HG03103 (cell line): Measurements from ENCODE around the gene SUB1.
A peak's percentile ranks its signal among the peaks of the same experiment; 100 is the strongest.

Experiments used
- ATAC-seq: cut with Tn5 transposase; IDR thresholded peaks from one replicate; pipeline ENCODE4 v1.9.1; 2021; ENCODE audit warnings: low read depth; ENCODE audit not compliant: unreplicated experiment

SUB1 gene

DNA sequence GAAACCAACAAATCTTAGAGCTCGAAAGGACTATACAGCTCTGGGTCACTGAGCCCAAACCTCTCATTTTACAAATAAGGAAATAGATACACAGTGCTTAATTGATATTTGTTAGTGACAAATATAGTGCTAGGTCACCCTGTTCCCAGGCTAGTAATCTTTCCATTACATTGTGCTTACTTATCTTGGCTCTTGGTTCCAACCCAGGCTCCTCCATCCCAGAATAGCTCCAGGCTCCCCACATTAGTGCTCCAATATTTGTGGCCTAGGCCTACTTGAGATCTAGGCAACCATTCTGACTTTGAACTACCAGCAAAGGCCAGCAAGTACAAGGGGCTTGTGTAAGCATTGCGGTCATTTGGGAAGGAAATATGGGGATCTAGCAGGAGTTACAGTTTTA, 21.7 kb upstream of the SUB1 start:
- no peak for ATAC-seq

DNA sequence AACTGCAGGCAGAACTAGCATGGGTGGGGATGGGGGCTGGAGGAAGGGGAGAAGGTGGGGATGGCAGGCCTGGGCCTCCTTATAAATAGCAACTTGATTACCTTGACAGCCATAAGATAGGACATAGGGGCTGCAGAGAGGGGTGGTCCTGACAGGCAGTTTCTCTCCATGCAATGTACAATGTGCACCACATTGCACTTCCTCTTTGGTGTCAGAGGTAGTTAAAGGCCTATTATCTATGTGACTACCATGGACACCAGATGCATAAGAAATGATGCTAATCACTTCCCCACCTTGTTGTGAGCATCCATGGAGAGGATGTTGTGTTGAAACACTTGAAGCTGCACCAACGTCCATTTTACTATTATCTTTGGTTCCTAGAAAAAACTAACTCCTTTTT, 20.2 kb upstream of the SUB1 start:
- ATAC-seq = no peak

DNA sequence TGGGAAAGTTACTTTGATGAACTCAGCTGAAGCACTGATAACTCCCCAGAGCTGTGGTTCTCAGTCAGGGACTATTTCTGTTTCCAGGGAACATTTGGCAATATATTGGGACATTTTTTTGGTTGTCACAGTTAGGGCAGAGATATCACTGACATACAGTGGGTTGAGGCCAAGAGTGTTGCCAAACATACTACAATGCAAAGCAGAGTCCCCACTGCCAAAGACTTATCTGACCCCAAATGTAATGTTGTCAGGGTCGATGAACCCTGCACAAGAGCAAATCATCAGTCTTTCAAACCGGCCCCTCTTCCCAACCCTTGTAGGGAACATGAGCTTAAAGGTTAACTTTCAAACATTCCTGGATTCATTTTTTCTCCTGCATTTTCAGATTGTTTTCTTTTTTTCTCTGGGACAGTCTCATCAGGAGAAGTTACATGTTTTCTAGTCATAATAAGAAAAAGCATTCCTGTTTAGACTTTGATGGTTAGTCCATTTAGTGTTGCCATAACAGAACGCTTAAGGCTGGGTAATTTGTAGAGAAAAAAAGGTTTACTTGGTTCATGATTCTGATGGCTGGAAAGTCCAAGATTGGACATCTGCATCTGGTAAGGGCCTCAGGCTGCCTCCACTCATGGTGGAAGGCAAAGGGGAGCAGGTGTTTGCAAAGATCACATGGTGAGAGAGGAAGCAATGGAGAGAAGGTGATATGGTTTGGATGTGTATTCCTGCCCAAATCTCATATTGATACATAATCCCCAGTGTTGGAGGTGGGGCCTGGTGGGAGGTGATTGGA, 18.8 kb upstream of the SUB1 start:
- no peak for ATAC-seq

DNA sequence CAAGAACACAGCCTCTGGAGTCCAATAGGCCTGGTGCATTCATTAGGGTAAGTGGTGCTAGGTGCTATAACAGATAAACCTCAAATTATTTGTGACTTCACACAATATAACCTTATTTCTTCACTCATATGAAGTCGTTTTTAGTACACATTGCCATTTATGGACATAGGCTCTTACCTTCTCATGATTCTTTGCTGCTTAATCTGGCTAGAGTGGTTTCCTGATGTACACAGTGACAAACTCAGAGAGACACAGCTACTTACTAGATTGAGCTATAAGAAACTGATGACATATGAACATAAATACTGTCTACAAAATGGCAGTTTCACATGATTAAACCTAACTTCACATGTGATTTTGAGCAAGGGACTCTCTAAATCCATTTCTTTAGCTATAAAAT, 14.2 kb upstream of the SUB1 start:
- no peak for ATAC-seq

DNA sequence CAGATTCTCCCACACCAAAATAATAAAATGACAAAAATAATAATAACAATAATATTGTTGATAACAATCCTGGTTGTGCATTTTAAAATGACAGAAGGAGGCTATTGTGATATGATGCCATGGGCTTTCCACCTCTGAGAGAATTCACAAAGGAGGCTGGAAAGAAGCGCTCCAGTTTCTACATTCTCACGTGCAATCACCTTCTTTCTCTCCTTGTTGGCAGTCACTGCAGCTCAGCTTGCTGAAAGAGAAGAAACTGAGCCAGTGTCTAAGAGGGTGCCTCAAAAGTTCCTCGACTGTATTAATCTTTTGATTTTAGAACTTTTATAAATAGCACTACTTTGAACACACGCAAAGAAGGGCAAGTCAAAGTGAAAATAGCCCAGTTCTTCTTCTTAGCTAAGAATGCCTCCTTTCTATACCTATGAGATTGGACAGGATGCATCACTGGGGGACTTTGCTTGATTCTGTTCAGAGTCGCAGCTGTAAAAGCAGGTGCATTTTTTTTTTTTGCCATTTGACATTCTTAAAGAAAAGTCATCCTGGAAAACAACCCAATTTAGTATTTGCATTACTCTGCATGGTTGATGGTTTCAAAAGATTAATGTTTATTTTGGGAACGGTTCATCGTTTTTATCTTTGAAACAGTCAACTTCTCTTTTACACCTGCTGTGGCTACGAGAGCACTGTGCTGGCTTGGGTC, 12.4 kb upstream of the SUB1 start:
- peak; percentile 84 for ATAC-seq

DNA sequence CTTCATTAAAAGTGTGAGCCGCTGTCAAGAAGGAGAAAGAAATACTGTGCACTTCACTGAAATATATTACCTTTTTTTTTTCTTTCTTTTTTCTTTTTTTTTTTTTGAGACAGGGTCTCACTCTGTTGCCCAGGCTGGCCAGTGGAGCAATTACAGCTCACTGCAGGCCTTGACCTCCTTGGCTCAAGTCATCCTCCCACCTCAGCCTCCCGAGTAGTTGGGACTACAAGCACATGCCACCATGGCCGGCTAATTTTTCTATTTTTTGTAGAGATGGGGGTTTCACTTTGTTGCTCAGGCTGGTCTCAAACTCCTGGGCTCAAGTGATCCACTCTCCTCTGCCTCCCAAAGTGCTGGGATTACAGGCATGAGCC, 11.9 kb upstream of the SUB1 start:
- peak; percentile 4 for ATAC-seq

DNA sequence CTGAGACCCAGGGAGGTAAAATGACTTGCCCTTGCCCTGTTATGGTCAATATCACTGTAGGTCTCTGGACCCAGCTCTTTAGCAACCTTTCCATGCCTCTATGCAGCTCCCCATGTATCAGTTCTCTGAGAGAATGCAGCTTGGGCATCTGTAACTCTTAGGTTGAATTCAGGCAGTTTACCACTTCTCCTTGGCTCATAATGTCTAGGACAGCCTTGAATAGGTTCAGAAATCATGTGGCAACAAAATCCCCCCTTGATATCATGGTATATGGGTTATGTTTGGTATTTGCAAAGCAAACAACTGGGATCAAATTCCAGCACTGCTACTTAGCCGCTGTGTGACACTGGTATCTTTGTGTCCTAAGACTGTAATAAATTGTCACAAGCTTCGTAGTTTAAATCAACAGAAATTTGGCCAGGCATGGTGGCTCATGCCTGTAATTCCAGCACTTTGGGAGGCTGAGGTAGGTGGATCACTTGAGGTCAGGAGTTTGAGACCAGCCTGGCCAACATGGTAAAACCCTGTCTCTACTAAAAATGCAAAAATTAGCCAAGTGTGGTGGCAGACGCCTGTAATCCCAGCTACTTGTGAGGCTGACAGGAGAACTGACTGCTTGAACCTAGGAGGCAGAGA, 10.7 kb upstream of the SUB1 start:
- ATAC-seq = no peak

DNA sequence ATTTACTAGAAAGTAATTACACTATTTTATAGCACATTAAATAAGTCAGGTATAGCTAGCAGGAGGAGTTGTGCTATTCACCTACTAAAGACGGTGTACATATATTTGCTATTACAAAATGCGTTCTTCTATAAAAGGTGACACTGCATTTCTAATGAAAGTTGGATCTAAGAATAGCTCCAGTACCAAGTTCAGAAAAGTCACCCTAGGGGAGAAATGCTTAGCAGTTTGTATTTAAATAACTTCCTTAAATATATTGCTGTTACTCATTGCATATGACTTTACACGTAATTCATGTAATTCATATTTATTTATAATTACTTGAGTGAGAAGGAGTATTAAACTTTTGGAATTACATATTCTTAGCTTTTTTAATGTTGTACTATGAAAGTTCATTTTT, 7.0 kb upstream of the SUB1 start:
- no peak for ATAC-seq

DNA sequence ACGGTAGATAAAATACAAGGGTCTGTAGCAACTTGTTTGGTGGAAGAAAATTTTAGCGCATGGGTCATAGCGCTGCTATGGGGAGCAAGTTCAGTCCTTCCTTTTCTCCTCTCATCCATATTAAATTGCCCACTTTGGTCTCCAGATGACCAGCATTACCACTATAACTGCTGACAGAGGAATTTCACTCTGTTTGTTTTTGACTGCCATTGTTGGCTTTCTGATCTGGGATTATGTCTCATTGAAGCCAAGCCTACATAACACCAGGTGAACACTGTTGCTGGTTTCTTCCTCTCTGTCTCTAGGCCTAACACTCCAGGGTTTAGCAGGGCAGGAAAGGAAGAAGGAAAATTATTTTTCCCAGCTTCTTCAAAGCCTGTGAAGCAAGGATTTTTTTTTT, 6.6 kb upstream of the SUB1 start:
- ATAC-seq = no peak

DNA sequence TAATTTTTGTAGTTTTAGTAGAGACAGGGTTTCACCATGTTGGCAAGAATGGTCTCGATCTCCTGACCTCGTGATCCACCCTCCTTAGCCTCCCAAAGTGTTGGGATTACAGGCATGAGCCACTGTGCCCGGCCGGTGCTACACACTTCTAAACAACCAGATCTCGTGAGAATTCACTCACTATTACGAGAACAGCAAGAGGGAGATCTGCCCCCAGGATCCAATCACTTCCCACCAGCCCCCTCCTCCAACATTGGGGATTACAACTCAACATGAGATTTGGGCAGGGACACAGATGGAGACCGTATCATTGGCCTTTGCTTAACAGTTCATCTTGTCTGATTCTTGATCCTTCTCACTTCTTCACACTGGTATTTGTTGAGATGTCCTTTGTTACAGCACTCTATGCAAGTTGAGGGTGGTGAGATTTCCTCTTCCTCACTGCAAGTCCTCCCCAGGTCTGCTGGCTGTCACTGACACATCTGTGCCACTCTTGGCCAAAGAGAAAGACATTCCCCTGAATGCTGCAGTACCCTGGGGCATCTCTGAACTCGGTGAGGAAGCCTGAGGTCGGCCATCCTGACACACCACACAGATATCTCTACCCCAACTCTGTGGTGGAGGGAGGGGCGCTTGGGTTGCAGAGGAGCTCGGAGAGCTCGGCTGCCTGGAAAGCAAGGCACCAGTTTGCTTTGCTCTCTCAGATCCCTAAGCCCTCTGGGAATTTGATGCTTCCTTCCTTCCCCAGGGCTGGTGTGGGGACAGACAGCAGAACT, 4.2 kb upstream of the SUB1 start:
- no peak for ATAC-seq

DNA sequence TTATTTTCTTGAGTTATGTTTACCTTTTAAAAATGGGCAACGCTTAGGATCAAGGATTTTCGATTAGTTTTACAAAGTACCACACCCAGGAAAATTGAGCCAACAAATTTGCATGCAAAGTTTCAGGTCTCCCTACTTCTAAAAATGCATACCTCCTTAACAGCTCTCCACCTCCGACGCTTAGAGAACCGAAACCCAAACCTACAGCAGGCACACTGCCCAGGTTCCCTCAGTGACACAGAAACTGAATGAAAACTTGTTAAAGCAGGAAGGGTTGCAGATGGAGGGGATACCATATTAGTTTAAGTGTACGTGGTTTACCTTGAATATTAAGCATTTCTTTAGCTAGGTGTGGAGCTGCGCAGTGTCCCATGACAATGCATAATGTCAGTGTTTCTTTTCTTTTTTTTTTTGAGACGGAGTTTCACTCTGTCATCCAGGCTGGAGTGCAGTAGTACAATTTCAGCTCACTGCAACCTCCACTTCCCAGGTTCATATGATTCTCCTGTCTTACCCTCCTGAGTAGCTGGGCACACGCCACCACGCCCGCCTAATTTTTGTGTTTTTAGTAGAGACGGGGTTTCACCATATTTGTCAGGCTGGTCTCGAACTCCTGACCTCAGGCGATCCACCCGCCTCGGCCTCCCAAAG, 1.6 kb upstream of the SUB1 start:
- peak; percentile 76 for ATAC-seq

DNA sequence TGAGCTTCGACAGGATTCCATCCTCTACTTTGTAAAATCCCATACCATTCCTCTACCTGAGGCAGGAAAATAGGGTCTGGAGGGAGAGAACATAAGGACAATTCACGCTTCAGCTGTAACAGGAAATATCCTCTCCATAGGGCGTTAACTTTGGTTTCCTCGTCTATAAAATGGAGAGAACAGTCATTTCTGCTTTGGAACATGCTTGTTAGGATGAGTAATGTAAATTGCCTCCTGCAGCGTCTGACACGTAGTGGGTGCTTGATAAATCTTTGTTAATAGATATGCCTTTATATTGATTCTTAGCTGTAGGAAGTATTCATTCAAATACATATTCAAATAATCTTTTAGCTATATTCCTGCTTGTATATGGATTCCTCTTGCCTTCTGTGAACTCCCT, 711 bp upstream of the SUB1 start:
- no peak for ATAC-seq

DNA sequence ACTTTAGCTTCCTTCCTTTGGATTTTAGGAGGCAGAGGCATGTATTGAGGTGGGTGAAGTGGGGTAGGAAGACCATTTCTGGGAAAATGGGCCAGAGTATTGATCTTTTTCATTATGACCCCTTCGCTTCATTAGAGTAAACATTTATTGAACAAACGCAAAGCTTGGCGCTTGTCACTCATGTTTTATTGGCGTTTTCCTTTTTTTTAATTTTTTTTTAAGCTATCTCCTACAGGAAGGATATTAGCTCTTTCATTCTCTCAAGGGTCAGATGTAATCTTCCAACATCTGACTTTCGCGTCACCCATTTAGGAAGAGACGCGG, 273 bp upstream of the SUB1 start:
- ATAC-seq = no peak

DNA sequence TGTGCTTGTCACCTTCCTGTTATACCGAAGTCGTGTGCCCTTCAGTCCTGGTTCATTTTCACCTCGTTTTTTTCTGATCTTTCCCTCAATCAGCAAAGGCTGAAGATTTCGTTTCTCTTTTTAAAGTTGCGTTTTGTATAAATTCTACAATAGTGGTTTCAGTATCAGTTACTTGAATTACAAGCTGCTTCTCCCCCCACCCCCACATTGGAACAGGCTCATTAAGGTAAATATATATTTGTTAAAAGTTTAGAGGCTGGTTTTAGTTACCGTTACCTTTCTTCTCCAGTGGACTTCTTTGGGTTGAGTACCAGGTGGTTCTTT, 881 bp downstream of the SUB1 start:
- ATAC-seq = no peak

DNA sequence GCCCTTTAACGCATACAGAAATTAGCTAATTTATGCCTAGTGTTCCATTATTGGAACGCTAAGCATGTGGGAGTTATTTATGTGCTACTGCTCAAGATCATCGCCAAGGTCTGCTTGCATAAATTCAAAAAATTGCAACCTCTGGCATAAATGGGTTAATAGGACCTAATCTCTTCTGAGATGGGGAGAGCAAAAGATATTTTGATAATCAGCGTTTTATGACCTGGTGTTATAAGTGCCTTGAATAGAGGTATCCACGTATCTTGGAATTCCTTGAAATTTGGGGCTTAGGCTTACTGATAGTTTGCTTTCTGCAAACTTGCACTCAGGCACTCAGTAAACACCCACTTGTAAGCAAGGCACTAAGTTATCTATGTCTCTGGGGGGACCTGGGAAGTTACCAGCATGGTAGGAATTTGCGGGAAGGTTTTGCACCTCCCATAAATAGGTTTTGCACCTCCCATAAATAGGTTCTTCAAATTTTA, 1.8 kb downstream of the SUB1 start:
- ATAC-seq = no peak

DNA sequence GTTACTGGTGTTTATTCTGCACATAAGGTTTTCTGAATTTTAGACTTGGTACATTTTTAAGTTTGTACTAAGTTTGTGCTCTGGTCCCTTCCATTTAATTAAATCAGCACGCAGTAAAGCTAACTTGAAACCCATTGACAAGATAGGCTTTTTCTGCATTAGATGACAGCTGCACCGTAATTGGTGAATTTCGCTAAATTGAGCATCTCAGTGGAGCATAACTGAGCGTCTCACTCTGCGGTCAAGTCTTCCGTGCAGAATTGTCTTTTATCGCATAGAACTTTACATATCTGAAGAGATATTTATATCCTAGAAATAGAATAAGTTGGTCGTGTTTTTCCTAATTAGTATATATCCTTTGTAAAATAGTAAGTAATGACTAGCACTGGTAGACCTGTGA, 4.1 kb downstream of the SUB1 start:
- no peak for ATAC-seq

DNA sequence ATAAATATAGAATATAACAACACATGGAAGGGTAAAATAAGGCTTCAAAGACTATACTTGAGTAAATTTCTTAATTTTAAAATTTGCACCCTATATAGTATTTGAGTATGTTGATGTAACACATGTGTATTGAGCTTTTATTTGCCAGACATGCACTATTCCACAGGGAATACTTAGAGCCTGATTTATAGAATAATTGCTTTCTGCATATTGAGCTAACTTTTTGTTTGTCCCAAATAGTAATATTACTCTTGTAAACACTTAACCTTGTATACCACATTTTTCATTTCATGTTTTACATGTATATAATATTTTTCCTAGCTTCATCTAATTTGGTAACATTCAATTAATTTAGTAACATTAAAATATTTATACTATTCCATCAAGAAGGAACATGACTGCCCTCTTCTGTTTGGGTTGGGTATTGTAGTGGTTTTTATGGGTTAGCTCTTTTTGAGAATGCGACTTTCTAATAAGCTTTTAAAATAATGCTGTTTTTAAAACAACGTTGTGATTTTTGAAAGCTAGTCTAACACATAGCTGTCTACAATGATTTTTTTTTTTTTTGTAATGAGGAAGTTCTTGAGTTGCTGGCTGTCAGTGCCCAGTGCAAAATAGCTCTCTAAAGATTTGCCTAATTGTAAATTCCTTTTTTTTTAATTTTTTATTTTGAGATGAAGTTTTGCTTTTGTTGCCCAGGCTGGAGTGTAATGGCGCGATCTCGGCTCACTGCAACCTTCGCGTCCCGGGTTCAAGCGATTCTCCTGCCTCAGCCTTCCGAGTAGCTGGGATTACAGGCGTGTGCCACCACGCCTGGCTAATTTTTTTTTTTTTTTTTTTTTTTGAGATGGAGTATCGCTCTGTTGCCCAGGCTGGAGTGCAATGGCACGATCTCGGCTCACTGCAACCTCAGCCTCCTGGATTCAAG, 4.8 kb downstream of the SUB1 start:
- no peak for ATAC-seq

DNA sequence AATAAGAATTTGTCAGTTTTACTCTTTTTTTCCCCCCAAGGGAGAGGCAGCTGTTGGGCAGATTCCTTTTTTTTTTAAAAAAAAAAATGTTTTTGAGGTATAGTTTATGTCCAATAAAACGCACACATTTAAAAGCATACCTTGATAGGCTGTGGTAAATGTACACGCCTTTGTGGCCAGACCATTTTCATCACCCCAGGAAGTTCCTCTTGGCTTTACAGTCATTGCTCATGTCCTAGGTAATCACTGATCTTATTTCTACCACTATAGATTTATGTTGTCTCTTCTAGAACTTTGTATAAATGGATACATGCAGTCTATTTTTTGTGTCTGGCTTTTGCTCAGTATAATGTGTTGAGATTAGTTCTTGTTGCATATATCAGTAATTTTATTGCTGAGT, 9.8 kb downstream of the SUB1 start:
- ATAC-seq = no peak

DNA sequence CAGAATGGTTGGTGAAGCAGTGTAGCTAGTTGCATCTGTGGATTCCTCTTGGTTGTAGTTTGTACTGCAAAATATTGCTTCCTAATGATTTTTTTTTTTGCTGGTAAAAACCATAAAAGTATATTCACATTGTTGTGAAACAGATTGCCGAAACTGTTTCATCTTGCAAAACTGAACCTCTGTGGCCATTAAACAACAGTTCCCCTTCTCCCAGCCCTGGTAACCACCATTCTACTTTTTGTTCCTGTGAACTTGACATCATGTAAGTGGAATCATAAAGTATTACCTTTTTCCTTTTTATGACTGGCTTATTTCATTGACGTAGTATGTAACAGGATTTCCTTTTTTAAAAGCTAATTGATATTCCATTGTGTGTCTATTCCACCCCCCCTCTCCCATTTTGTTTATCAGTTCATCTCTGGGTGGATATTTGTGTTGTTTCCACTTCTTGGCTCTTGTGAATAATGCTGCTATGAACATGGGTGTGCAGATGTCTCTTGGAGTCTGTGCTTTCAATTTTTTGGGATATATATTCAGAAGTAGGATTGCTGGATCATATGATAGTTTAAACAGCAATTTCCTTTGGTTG, 11.8 kb downstream of the SUB1 start:
- no peak for ATAC-seq
